OCI-LY3 (cell line): ENCODE data around the gene ADAM11.

Experiments
- H2AFZ ChIP-seq: fragments of 200-600, 300-600 bp; shearing (Covaris generic); 2 replicates; pipeline ENCODE4 v1.6.0; 2014; ENCODE audit warnings: antibody characterized with exemption, low read depth, low read length
- H3K27ac ChIP-seq: fragments of 200-600, 300-600 bp; sonication (generic); 2 replicates; pipeline ENCODE4 v1.5.1; 2014; ENCODE audit warnings: mild to moderate bottlenecking, low read length, moderate library complexity, mixed read lengths
- H3K27me3 ChIP-seq: fragments of 200-600, 300-600 bp; sonication (generic); 2 replicates; pipeline ENCODE4 v1.6.1; 2014; ENCODE audit warnings: low read depth, low read length, mixed read lengths
- H3K36me3 ChIP-seq: fragments of 200-600, 300-600 bp; sonication (generic); replicated peaks from 2 replicates; pipeline ENCODE3; 2014; ENCODE audit warnings: low read depth, low read length, mixed read lengths
- H3K4me1 ChIP-seq: fragments of 300-600, 200-600 bp; sonication (generic); 2 replicates; pipeline ENCODE4 v1.6.1; 2014; ENCODE audit warnings: low read length, mixed read lengths
- H3K4me2 ChIP-seq: fragments of 200-600, 300-600 bp; sonication (generic); 2 replicates; pipeline ENCODE4 v1.6.1; 2014; ENCODE audit warnings: low read length, mixed read lengths
- H3K4me3 ChIP-seq: fragments of 300-600, 200-600 bp; sonication (generic); 2 replicates; pipeline ENCODE4 v1.5.1; 2014; ENCODE audit warnings: antibody characterized with exemption, mild to moderate bottlenecking, low read length, moderate library complexity
- H3K79me2 ChIP-seq: fragments of 300-600, 200-600 bp; shearing (Covaris generic); 2 replicates; pipeline ENCODE4 v1.6.1; 2014; ENCODE audit warnings: mild to moderate bottlenecking, low read length, mixed read lengths
- H3K9ac ChIP-seq: fragments of 300-600, 200-600 bp; shearing (Covaris generic); 2 replicates; pipeline ENCODE4 v1.6.0; 2014; ENCODE audit warnings: mild to moderate bottlenecking, low read length, moderate library complexity
- H3K9me3 ChIP-seq: fragments of 200-600, 300-600 bp; shearing (Covaris generic); 2 replicates; pipeline ENCODE4 v1.6.1; 2014; ENCODE audit warnings: low read length, mixed read lengths; ENCODE audit not compliant: insufficient read depth
- H4K20me1 ChIP-seq: fragments of 200-600, 300-600 bp; sonication (generic); 2 replicates; pipeline ENCODE4 v1.6.1; 2016; ENCODE audit warnings: low read length, mixed read lengths; ENCODE audit not compliant: insufficient read depth
- CTCF ChIP-seq: fragments of 200-600, 300-600 bp; sonication (generic); IDR thresholded peaks from 2 replicates; pipeline ENCODE4 v1.5.1; 2014; ENCODE audit warnings: antibody characterized with exemption, low read length, low read depth
- EZH2phosphoT487 ChIP-seq: fragments of 200-600 bp; shearing (Covaris generic); IDR thresholded peaks from 2 replicates; pipeline ENCODE4 v1.6.1; 2018; ENCODE audit warnings: antibody characterized with exemption, mixed run types, low read depth

The ADAM11 gene

GRCh38 chr17:44774271-44775135 is 15.7 kb downstream of the ADAM11 start:
- no peaks in the 10 kb centered on the region for H3K27me3 ChIP-seq
- H2AFZ ChIP-seq: peak overlapping the region; percentile 72; the same call in 1 of the 2 replicates
- H3K4me3 ChIP-seq: peak overlapping the region; percentile 90
- peak overlapping the region; percentile 53 for H3K27ac ChIP-seq
- no peaks in the 10 kb centered on the region for H4K20me1 ChIP-seq
- TF ChIP-seq EZH2phosphoT487 (no peak), CTCF (peak; percentile 84)
- H3K4me1 ChIP-seq: peaks cover 43% of the 10 kb centered on the region
- H3K79me2 ChIP-seq: no peaks in the 10 kb centered on the region
- peak overlapping the region; percentile 64 for H3K9ac ChIP-seq
- H3K4me2 ChIP-seq: peak overlapping the region; percentile 98
- no peaks in the 10 kb centered on the region for H3K36me3 ChIP-seq
- H3K9me3 ChIP-seq: no peaks in the 10 kb centered on the region

- H3K27ac ChIP-seq: peak overlapping the region; percentile 53
- no peaks in the 10 kb centered on the region for H3K79me2 ChIP-seq
- TF ChIP-seq CTCF (no peak), EZH2phosphoT487 (no peak)
- no peaks in the 10 kb centered on the region for H4K20me1 ChIP-seq
- H3K4me3 ChIP-seq: peak overlapping the region; percentile 90
- H3K4me1 ChIP-seq: peaks cover 43% of the 10 kb centered on the region
- peak overlapping the region; percentile 64 for H3K9ac ChIP-seq
- no peaks in the 10 kb centered on the region for H3K36me3 ChIP-seq
- peak overlapping the region; percentile 98 for H3K4me2 ChIP-seq
- peak overlapping the region; percentile 36; the same call in 1 of the 2 replicates for H2AFZ ChIP-seq
- H3K27me3 ChIP-seq: no peaks in the 10 kb centered on the region
- no peaks in the 10 kb centered on the region for H3K9me3 ChIP-seq
These were observed 16.5 kb downstream of the ADAM11 start for GRCh38 chr17:44775136-44775837.

GRCh38 chr17:44775838-44776621 is 17.2 kb downstream of the ADAM11 start:
- H3K27me3 ChIP-seq: no peaks in the 10 kb centered on the region
- no peak for TF ChIP-seq CTCF
- no peak for TF ChIP-seq EZH2phosphoT487
- no peaks in the 10 kb centered on the region for H3K9me3 ChIP-seq
- no peak overlapping the region for H2AFZ ChIP-seq
- H3K4me3 ChIP-seq: peak overlapping the region; percentile 90
- no peaks in the 10 kb centered on the region for H3K36me3 ChIP-seq
- peak overlapping the region; percentile 42 for H3K9ac ChIP-seq
- H3K4me2 ChIP-seq: peak overlapping the region; percentile 97
- no peaks in the 10 kb centered on the region for H4K20me1 ChIP-seq
- H3K27ac ChIP-seq: no peak overlapping the region
- no peaks in the 10 kb centered on the region for H3K79me2 ChIP-seq
- peaks cover 42% of the 10 kb centered on the region for H3K4me1 ChIP-seq
